ENCODE results near the gene NECTIN3.

DNA sequence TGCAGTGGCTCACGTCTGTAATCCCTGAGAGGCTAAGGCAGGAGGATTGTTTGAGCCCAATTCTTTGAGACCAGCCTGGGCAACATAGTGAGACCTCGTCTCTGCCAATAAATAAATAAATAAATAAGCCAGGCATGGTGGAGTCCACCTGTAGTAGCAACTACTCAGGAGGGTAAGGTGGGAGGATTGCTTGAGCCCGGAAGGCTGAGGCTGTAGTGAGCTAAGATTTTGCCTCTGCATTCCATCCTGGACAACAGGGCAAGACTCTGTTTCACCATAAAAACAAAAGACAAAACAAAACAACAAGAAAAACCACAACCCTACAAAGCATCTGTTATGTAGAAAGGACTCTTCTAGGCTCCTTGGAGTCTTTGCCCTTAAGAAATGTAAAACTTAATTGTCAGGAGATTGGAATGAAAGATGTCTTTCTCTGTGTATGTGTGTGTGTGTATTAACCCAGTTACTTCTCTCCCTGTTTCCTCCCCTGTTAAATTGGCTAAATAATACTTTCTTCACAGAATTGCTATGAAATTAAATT lies 9.5 kb downstream of the NECTIN3 start:
- TF ChIP-seq TAF1 (IDR thresholded peaks at IDR 0.05; ENCODE audit: low read depth) (no peak), CREB1 (IDR thresholded peaks at IDR 0.05; ENCODE audit: low read depth) (no peak), CEBPB (IDR thresholded peaks at IDR 0.05) (no peak), RAD21 (IDR thresholded peaks at IDR 0.05; ENCODE audit: low read depth) (no peak), EGR1 (IDR thresholded peaks at IDR 0.05) (no peak), FOXM1 (IDR thresholded peaks at IDR 0.05; ENCODE audit: borderline replicate concordance, low read depth) (no peak), NFIC (IDR thresholded peaks at IDR 0.05) (no peak), YY1 (IDR thresholded peaks at IDR 0.05; ENCODE audit: low read depth) (no peak), EP300 (IDR thresholded peaks at IDR 0.05; ENCODE audit: borderline replicate concordance) (no peak), TEAD4 (IDR thresholded peaks at IDR 0.05) (no peak), ZBTB7A (IDR thresholded peaks at IDR 0.05; ENCODE audit: low read depth) (no peak)
- TF ChIP-seq, protein P1, sequence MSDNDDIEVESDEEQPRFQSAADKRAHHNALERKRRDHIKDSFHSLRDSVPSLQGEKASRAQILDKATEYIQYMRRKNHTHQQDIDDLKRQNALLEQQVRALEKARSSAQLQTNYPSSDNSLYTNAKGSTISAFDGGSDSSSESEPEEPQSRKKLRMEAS (IDR thresholded peaks at IDR 0.05) = no peak
- TF ChIP-seq, protein P2, sequence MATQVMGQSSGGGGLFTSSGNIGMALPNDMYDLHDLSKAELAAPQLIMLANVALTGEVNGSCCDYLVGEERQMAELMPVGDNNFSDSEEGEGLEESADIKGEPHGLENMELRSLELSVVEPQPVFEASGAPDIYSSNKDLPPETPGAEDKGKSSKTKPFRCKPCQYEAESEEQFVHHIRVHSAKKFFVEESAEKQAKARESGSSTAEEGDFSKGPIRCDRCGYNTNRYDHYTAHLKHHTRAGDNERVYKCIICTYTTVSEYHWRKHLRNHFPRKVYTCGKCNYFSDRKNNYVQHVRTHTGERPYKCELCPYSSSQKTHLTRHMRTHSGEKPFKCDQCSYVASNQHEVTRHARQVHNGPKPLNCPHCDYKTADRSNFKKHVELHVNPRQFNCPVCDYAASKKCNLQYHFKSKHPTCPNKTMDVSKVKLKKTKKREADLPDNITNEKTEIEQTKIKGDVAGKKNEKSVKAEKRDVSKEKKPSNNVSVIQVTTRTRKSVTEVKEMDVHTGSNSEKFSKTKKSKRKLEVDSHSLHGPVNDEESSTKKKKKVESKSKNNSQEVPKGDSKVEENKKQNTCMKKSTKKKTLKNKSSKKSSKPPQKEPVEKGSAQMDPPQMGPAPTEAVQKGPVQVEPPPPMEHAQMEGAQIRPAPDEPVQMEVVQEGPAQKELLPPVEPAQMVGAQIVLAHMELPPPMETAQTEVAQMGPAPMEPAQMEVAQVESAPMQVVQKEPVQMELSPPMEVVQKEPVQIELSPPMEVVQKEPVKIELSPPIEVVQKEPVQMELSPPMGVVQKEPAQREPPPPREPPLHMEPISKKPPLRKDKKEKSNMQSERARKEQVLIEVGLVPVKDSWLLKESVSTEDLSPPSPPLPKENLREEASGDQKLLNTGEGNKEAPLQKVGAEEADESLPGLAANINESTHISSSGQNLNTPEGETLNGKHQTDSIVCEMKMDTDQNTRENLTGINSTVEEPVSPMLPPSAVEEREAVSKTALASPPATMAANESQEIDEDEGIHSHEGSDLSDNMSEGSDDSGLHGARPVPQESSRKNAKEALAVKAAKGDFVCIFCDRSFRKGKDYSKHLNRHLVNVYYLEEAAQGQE (IDR thresholded peaks at IDR 0.05; ENCODE audit: low read depth) = no peak
- TF ChIP-seq, protein P3, sequence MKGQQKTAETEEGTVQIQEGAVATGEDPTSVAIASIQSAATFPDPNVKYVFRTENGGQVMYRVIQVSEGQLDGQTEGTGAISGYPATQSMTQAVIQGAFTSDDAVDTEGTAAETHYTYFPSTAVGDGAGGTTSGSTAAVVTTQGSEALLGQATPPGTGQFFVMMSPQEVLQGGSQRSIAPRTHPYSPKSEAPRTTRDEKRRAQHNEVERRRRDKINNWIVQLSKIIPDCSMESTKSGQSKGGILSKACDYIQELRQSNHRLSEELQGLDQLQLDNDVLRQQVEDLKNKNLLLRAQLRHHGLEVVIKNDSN (IDR thresholded peaks at IDR 0.05) = no peak

All from Ishikawa (cell line).